Stimulated activated CD8-positive, alpha-beta memory T cell treated with anti-CD3 and anti-CD28 coated beads, Interleukin-12 subunit alpha, Interleukin-12 subunit beta, amount 100 ng/mL, for 1 hour (primary cell): ENCODE data around the gene FAM163A.
"Not testable (repeated sequence)": the region's sequence is repeated elsewhere in the genome, so short reads cannot be mapped to it uniquely, and the experiment has no call there.

Experiments used
- DNase-seq: peaks from one replicate; pipeline ENCODE4 v3.0.0-alpha.2; 2020; ENCODE audit warnings: low read depth

Gene FAM163A

GRCh38 chr1:179794146-179794545, 51.1 kb downstream of the FAM163A start:
- DNase-seq: no peak

GRCh38 chr1:179794669-179795068, 51.6 kb downstream of the FAM163A start:
- DNase-seq: no peak

DNA sequence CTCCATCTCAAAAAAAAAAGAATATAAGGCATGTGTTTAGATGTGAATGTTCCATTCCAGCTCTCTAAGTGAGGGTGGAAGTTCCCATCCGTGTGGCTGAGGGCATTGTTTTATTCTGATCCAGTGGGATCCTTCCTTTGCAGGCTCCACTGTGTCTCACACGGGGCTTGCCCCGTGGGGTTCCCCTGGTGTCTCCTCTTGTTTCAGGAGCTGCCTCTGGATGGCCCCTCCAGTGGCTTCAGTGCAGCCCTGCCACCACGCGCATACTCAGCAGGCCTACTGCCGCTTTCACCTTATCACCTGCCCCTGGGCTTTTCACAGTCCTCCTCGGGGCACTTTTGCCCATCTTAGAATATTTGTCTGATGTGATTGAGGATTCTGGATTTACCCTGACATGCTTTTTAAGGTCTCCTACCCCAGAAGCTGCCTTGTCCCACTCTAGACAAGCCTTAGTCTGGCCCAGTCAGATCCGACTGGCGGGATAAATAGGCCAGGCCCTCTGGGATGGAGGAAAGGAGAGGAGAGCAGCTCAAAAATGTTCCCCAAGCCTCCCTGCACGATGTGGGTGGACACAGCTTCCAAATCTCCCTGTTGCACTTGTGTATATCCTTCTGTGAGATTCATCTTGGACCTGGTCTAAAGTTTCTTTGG, 55.2 kb downstream of the FAM163A start:
- DNase-seq: no peak

DNA sequence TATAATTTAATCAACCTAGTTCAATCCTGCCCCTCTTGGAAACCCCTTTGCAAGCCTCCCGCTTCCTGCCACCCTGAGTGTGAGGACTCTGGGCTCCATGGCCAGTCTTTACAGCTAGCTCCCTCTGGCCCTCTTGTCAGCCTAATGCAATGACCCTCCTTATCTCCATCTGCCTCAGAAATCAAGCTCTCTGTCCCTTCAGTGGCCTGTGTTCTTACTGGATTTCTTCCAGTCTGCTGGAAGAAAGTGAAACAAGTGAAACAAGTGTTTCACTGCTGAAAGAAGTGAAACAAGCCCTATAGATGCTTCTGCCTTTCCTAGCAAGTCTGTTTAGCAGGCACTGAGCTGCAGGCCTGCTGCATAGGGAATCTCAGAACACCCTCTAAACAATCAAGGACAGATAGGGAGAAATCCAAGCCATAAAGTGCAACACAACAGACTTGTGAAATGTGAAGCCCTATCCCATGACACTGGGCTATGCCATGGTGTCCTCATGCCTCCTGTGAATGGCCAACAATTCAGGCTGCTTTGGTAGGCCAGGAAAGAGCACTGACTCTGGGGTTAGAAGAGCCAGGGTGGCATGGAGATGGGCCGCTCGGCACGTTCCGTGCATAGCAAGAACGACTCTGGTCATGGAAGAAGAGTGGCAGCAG, 55.9 kb downstream of the FAM163A start:
- no peak for DNase-seq

DNA sequence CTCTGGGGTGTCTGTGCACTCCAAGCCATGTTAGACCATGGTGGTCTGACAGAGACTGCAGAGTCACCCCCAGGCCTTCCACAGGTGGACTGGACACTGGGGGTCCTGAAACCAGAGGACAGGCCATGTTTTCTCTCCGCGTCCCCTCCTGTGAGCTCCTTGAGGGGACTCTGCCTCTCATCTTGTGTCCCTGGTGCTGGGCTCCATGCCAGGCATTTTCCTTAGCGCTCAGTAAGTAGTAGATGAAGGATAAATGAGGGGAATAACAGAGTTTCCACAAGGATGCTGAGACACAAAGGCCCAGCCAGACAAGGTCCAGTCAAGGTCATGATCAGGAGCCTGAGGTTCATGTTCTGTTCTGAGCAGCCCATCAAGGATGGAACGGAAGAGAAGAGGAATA, 57.4 kb downstream of the FAM163A start:
- DNase-seq: no peak

GRCh38 chr1:179803104-179803503, 60.0 kb downstream of the FAM163A start:
- DNase-seq: no peak

DNA sequence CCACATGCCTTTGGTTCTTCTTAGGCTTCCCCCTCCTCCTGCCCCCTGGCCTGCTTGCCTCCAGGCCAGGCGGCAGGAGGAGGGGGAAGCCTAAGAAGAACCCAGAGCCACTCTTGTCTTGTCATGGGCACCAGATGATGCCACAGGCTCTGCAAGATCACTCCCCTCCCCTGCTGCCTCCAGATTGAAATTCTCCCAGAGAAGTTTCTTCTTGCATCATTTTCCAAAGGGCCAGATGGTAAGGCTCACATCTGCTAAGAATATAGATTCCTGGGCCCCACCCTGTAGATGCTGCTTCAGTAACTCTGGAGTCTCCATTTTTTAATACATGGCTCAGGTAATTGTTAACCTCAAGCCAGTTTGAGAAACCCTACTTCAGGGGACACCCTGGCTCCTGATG, 60.8 kb downstream of the FAM163A start:
- no peak for DNase-seq

GRCh38 chr1:179804417-179804816, 61.3 kb downstream of the FAM163A start:
- not testable (repeated sequence) for DNase-seq

GRCh38 chr1:179805291-179806195, 62.5 kb downstream of the FAM163A start:
- DNase-seq: no peak

- no peak for DNase-seq
Measured at GRCh38 chr1:179806333-179806732, 63.2 kb downstream of the FAM163A start.

DNA sequence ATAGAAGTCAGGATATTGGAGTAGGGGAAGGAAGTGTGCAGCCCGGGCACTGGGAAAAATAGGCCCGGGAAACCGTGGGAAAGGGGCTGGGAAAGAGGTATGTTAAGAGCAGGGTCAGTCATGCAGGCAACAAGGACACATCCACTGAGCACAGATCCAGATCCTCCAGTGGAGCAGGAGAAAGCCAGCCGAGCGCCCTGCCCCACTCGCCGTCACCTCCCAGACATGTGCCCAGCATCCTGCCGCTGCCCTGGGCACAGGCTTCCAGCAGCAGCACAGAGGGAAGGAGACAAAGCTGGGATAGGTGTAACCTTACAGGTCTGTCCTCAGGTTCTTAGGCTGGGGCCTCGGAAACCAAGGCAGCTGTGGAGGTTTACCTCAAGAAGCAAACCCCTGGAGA, 64.2 kb downstream of the FAM163A start:
- no peak for DNase-seq

- no peak for DNase-seq
Measured at GRCh38 chr1:179807691-179808485, 64.8 kb downstream of the FAM163A start.

DNA sequence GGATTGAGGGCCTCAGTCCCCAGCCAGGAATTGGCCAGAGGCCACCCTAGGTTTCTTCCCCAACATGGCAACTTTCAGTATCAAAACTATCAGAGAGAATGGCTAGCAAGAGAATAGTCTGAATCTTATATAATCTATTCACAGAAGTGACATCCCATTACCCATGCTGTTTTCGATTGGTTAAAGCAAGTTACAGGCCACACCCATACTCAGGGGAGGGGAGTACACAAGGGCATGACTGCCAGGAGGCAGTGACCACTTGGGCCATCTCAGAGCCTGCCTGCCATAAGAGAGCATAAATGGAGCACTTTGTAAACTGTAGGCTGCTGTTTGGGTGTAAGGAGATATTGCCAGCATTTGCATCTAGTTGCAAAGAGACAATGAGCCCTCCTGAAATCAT, 65.4 kb downstream of the FAM163A start:
- DNase-seq: no peak

- peak; percentile 60 for DNase-seq
Measured at GRCh38 chr1:179809506-179810366, 66.6 kb downstream of the FAM163A start.

DNA sequence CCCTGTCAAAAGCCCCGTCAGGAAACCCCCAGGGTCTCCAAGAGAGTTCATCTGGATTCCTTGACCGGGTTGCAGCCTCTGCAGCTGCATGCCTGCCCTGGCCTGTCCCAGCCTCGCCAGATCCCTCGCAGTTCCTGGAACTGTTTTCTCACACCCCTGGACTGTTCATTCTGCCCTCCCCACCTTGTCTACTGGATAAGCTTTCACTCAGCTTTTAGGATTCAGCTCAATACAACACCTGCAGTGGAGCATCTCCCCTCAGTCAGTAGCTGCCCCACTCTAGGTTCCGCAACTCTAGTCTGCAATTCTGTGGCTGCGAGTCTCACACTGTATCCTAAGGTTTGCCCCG, 67.2 kb downstream of the FAM163A start:
- DNase-seq: no peak

GRCh38 chr1:179812501-179813292, 69.6 kb downstream of the FAM163A start:
- no peak for DNase-seq

- no peak for DNase-seq
Measured at GRCh38 chr1:179813626-179814545, 70.8 kb downstream of the FAM163A start.

DNA sequence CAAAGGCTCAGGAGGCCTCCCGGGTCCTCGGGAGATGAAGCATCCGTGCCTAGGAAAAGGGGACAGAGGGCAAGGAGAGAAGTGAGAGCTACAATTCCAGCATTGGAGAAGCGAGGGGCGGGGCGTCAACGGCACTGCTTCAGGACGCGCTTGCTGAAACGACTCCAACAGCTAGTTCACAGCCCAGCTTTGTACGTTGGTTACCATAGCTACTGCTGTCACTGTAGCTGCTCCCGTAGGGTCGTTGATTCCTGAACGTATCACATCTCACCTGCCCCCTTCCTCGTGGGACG, 71.4 kb downstream of the FAM163A start:
- DNase-seq: no peak

- DNase-seq: no peak
Measured at GRCh38 chr1:179815641-179816040, 72.5 kb downstream of the FAM163A start.
